ENCODE data around the gene TSPAN15. TPM values are rescaled to one million over a fixed set of nuclear protein-coding genes. Genes with fewer than 3 reads are reported as not detected.

TSPAN15 gene
- polyA plus RNA-seq, 4 donors: 43.2 to 72.1 (median 47.7) TPM

DNA sequence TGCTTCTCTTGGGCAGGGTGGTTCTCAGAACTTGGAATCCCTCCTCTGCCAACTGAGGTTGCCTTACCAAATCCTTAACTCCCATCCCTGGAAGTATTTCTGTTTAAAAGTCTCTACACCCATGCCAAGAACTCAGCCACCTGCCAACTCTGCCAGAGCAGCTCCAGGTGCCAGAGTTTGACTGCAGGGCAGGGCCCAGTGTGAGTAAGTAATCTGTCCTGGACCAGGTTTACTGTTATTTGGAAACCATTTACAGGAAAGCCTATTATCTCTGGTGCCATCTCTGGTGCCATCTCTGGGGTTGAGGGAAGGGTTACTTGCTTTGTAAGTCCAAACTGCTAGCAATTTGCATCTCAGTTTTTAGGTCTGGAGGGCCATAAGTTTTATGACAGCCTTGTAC, 2.5 kb downstream of the TSPAN15 start:
- Histone ChIP-seq H3K36me3 (ENCODE audit: control insufficient read depth in 3 of 3, insufficient read depth in 2 of 3, low read depth in 1 of 3, low read length in 3 of 3) (peaks cover 0 to 22% (median 4%) of the 10 kb centered on the region in 3 donors), H3K27ac (ENCODE audit: low read depth in 1 of 3, low read length in 2 of 3) (peak overlapping the region in 1 of 3 donors; percentile 67), H3K4me3 (ENCODE audit: low read depth in 1 of 3, low read length in 3 of 3) (no peak overlapping the region), H3K9me3 (ENCODE audit: control insufficient read depth in 2 of 2, insufficient read depth in 1 of 2, low read depth in 1 of 2, low read length in 1 of 2) (no peaks in the 10 kb centered on the region), H3K27me3 (ENCODE audit: control insufficient read depth in 3 of 3, insufficient read depth in 3 of 3, low read length in 3 of 3) (no peaks in the 10 kb centered on the region), H3K4me1 (ENCODE audit: control insufficient read depth in 3 of 3, insufficient read depth in 2 of 3, low read depth in 1 of 3, low read length in 2 of 3) (peaks cover 11 to 44% (median 13%) of the 10 kb centered on the region in 3 donors)
- DNase-seq (peak in 1 of 2 donors; percentile 42), FAIRE-seq (no peak)

DNA sequence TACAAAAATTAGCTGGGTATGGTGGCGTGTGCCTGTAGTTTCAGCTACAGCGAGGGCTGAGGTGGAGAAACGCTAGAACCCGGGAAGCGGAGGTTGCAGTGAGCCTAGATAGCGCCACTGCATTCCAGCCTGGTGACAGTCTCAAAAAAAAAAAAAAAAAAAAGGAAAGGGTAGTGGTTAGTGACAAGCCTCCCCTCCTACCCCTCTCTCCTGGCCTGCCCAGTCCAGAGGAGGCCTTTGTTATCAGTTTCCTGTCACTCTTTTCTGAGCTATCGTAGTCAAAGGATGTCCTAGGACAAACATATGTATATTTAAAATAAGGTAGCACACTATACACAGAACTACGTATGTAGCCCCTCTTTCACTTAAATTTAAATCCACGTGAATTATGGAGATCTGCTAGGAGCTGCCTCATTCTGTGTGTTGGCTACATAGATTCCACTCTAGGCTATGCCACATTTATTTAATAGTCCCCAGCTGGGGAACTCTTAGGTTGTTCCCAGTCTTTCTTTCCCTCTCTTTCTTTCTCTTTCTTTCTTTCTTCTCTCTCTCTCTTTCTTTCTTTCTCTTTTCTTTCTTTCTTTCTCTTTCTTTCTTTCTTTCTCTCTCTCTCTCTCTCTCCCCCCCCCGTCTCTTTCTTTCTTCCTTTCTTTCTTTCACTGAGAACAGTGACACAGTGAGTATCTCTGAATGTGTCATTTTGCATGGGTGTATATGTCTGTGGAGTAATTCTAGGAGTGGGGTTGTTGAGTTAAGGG, 3.9 kb downstream of the TSPAN15 start:
- FAIRE-seq: no peak
- Histone ChIP-seq H3K36me3 (ENCODE audit: control insufficient read depth in 3 of 3, insufficient read depth in 2 of 3, low read depth in 1 of 3, low read length in 3 of 3) (peaks cover 0 to 28% (median 4%) of the 10 kb centered on the region in 3 donors), H3K27me3 (ENCODE audit: control insufficient read depth in 3 of 3, insufficient read depth in 3 of 3, low read length in 3 of 3) (no peaks in the 10 kb centered on the region), H3K4me1 (ENCODE audit: control insufficient read depth in 3 of 3, insufficient read depth in 2 of 3, low read depth in 1 of 3, low read length in 2 of 3) (peaks cover 14 to 49% (median 16%) of the 10 kb centered on the region in 3 donors), H3K4me3 (ENCODE audit: low read depth in 1 of 3, low read length in 3 of 3) (no peak overlapping the region), H3K9me3 (ENCODE audit: control insufficient read depth in 2 of 2, insufficient read depth in 1 of 2, low read depth in 1 of 2, low read length in 1 of 2) (no peaks in the 10 kb centered on the region), H3K27ac (ENCODE audit: low read depth in 1 of 3, low read length in 2 of 3) (no peak overlapping the region)
- WGBS, 3 donors: 86 to 95% (median 92%) methylated on average over 9 to 10 of the region's 10 CpGs
- DNase-seq: no peak

DNA sequence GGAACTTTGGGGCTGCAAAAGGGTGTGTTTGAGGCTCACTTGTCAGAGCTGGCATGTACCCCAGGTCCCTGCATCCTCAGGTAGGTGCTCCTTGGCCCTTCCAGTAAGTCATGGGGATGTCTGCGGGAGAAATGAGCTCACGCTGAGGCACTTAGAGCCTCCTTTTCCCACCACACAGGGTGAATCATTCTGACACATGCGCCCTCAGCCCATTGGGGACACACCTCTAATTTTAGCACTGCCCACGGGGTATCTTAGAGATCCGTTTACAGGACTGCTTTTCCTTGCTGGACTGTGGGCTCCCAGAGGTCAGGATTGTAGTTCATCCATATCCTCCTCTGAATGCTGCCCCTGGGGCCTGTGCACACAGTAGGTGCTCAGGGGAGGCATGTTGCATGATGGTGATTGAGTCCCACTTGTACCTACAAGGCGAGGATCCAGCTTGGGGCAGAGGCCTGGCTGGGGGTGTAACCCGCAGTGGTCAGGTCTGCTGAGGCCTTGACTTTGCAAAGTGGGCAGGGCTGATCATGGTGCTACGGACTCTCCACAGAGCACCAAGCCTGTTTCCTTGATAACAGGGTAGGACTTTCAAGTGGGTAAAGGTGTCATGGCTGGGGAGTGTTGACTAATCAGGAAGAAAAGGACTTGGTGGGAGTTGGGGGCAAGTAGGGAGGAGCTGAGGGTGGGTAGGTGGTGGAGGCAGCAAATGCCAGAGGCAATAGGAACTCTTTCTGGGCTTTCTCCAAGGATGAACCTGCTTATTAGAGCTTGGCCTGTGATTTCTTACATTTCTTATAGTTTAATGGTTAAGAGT, 5.8 kb downstream of the TSPAN15 start:
- WGBS, 3 donors: 64 to 80% (median 74%) methylated on average over 8 of the region's 8 CpGs
- peaks cover 0 to 40% (median 4%) of the 10 kb centered on the region in 3 donors for H3K36me3 ChIP-seq (ENCODE audit: control insufficient read depth in 3 of 3, insufficient read depth in 2 of 3, low read depth in 1 of 3, low read length in 3 of 3)
- H3K4me1 ChIP-seq (ENCODE audit: control insufficient read depth in 3 of 3, insufficient read depth in 2 of 3, low read depth in 1 of 3, low read length in 2 of 3): peaks cover 14 to 50% (median 25%) of the 10 kb centered on the region in 3 donors
- no peaks in the 10 kb centered on the region for H3K27me3 ChIP-seq (ENCODE audit: control insufficient read depth in 3 of 3, insufficient read depth in 3 of 3, low read length in 3 of 3)
- no peak for FAIRE-seq
- peak overlapping the region; percentile 84 to 96 (median 91) for H3K27ac ChIP-seq (ENCODE audit: low read depth in 1 of 3, low read length in 2 of 3)
- H3K9me3 ChIP-seq (ENCODE audit: control insufficient read depth in 2 of 2, insufficient read depth in 1 of 2, low read depth in 1 of 2, low read length in 1 of 2): no peaks in the 10 kb centered on the region
- no peak overlapping the region for H3K4me3 ChIP-seq (ENCODE audit: low read depth in 1 of 3, low read length in 3 of 3)
- DNase-seq: peak in 1 of 2 donors; percentile 38

DNA sequence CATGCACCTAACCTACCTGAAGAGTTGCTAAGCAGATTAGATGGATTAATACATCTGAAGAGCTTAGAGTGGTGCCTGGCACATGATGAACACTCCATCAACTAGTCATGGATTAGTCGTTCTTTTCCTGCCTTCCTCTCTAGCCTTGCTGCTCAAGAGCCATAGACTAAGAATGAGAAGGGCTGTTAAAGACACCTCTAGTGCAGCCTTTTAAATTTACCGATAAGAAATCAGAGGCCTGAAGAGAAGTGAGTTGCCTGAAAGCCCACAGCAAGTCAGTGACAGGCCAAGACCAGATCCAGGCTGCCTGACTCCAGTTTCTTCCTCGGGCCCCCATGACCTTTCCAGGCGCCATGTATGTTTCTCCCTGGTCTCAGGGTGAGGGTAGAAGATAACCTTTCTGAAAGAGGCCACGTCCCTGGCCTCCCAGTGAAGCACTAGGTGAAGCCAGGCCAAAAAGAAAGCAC, 6.5 kb downstream of the TSPAN15 start:
- Histone ChIP-seq H3K27ac (ENCODE audit: low read depth in 1 of 3, low read length in 2 of 3) (peak overlapping the region; percentile 84 to 96 (median 91)), H3K36me3 (ENCODE audit: control insufficient read depth in 3 of 3, insufficient read depth in 2 of 3, low read depth in 1 of 3, low read length in 3 of 3) (peaks cover 0 to 38% (median 4%) of the 10 kb centered on the region in 3 donors), H3K4me3 (ENCODE audit: low read depth in 1 of 3, low read length in 3 of 3) (no peak overlapping the region), H3K9me3 (ENCODE audit: control insufficient read depth in 2 of 2, insufficient read depth in 1 of 2, low read depth in 1 of 2, low read length in 1 of 2) (no peaks in the 10 kb centered on the region), H3K27me3 (ENCODE audit: control insufficient read depth in 3 of 3, insufficient read depth in 3 of 3, low read length in 3 of 3) (no peaks in the 10 kb centered on the region), H3K4me1 (ENCODE audit: control insufficient read depth in 3 of 3, insufficient read depth in 2 of 3, low read depth in 1 of 3, low read length in 2 of 3) (peaks cover 13 to 47% (median 25%) of the 10 kb centered on the region in 3 donors)
- 60 to 66% (median 63%) methylated on average over 5 of the region's 5 CpGs for WGBS, 3 donors
- no peak for DNase-seq
- no peak for FAIRE-seq

DNA sequence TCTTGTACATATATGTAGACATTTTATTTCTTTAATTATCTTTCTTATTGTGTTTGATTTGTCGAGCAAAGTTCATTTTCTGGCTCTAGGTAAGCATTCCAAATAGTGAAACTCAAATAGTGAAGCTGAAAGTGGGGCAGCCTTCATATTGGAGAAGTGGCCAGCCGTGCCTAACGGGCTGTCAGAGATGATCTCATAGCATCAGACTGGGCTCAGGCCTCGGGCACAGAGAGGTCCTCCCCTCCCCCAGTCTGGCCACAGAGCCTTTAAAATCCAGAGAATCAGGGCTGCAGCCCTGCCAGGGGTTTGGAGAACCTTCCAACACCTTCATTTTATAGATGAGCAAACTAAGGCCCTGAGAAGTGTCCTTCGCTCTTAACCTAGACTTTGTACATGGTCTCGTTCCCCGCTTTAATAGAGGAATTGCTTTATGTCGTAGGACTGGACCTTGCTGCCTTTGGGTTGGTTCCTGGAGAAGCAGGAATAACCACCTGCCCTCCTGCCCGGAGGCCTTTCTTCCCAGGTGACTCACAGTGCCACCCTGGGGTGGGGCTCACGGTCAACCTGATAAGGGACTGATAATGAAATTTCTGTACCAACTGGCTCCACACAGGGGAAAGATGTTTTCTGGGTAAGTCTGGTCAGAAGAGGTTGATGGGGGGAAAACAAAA, 7.3 kb downstream of the TSPAN15 start:
- Histone ChIP-seq H3K36me3 (ENCODE audit: control insufficient read depth in 3 of 3, insufficient read depth in 2 of 3, low read depth in 1 of 3, low read length in 3 of 3) (peaks cover 0 to 35% (median 4%) of the 10 kb centered on the region in 3 donors), H3K9me3 (ENCODE audit: control insufficient read depth in 2 of 2, insufficient read depth in 1 of 2, low read depth in 1 of 2, low read length in 1 of 2) (no peaks in the 10 kb centered on the region), H3K27me3 (ENCODE audit: control insufficient read depth in 3 of 3, insufficient read depth in 3 of 3, low read length in 3 of 3) (no peaks in the 10 kb centered on the region), H3K4me3 (ENCODE audit: low read depth in 1 of 3, low read length in 3 of 3) (no peak overlapping the region), H3K27ac (ENCODE audit: low read depth in 1 of 3, low read length in 2 of 3) (peak overlapping the region; percentile 84 to 96 (median 91)), H3K4me1 (ENCODE audit: control insufficient read depth in 3 of 3, insufficient read depth in 2 of 3, low read depth in 1 of 3, low read length in 2 of 3) (peaks cover 12 to 48% (median 25%) of the 10 kb centered on the region in 3 donors)
- DNase-seq (peak; percentile 92 to 98), FAIRE-seq (no peak)
- 16 to 59% (median 30%) methylated on average over 10 of the region's 10 CpGs for WGBS, 3 donors

DNA sequence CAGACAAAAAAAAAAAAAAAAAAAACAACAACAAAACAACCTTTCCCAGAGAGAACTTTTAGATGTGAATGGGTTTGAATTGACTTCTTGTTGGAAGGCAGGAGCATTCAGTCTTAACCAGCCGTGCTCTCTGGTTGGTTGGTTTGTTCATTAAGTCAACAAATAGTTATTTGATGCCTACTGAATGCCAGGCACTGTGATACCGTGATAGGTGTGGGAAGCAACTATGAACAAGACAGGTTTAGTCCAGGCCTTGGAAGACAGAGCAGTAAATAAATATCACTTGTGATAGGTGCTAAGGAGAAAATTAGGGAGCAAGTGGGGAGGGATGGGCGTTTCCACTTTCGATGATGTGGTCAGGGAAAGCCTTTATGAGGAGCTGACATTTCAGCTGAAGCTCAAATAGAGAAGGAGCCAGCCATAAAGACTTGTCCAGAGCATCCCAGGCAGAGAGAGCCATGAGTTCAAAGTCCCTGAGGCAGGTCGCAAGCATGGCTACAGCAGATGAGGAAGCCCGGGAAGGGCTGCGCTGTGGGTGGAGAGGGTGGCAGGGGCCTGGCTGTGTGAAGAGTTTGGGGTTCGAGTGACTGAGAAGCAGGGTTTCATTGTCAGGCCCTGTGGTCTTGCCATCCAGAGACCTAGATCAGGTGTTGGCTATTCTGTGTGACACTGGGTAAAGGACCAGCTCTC, 8.0 kb downstream of the TSPAN15 start:
- Histone ChIP-seq H3K27ac (ENCODE audit: low read depth in 1 of 3, low read length in 2 of 3) (peak overlapping the region; percentile 89 to 92 (median 91)), H3K36me3 (ENCODE audit: control insufficient read depth in 3 of 3, insufficient read depth in 2 of 3, low read depth in 1 of 3, low read length in 3 of 3) (peaks cover 0 to 32% (median 4%) of the 10 kb centered on the region in 3 donors), H3K4me3 (ENCODE audit: low read depth in 1 of 3, low read length in 3 of 3) (no peak overlapping the region), H3K9me3 (ENCODE audit: control insufficient read depth in 2 of 2, insufficient read depth in 1 of 2, low read depth in 1 of 2, low read length in 1 of 2) (no peaks in the 10 kb centered on the region), H3K4me1 (ENCODE audit: control insufficient read depth in 3 of 3, insufficient read depth in 2 of 3, low read depth in 1 of 3, low read length in 2 of 3) (peaks cover 8 to 54% (median 26%) of the 10 kb centered on the region in 3 donors), H3K27me3 (ENCODE audit: control insufficient read depth in 3 of 3, insufficient read depth in 3 of 3, low read length in 3 of 3) (no peaks in the 10 kb centered on the region)
- DNase-seq (peak; percentile 65 to 80), FAIRE-seq (no peak)
- WGBS, 3 donors: 14 to 61% (median 40%) methylated on average over 8 of the region's 8 CpGs

DNA sequence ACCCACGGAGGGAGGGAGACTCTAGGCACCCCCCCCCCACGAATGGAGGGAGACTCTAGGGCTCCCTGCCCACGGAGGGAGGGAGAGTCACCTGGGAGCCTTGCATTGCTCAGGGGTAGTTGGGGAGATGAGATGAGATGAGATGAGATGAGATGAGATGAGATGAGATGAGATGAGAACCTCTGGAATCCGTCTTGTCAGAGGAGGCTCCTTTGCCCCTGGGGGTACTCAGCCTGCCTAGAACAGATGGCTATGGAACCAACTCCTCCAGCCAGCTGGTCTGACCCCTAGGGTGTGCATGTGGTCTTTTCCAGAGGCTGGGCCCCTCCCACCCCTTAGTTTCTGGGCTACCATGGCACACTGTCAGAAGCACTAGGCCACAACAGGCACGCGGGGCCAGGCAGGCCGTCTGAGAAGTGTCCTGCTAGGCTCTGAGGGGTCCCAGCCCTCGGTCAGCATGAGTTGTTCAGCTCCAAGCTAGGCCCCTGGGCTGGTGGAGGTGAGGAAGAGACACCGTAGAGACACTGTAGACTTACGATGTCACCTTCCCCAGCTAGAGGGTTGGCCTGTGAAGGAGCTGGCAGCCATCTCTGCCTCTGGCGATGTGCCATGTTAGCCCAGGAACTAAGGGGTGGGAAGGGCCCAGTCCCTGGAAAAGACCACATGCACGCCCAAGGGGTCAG, 8.8 kb downstream of the TSPAN15 start:
- Histone ChIP-seq H3K9me3 (ENCODE audit: control insufficient read depth in 2 of 2, insufficient read depth in 1 of 2, low read depth in 1 of 2, low read length in 1 of 2) (no peaks in the 10 kb centered on the region), H3K4me1 (ENCODE audit: control insufficient read depth in 3 of 3, insufficient read depth in 2 of 3, low read depth in 1 of 3, low read length in 2 of 3) (peaks cover 8 to 59% (median 29%) of the 10 kb centered on the region in 3 donors), H3K4me3 (ENCODE audit: low read depth in 1 of 3, low read length in 3 of 3) (no peak overlapping the region), H3K36me3 (ENCODE audit: control insufficient read depth in 3 of 3, insufficient read depth in 2 of 3, low read depth in 1 of 3, low read length in 3 of 3) (peaks cover 0 to 32% (median 4%) of the 10 kb centered on the region in 3 donors), H3K27me3 (ENCODE audit: control insufficient read depth in 3 of 3, insufficient read depth in 3 of 3, low read length in 3 of 3) (no peaks in the 10 kb centered on the region), H3K27ac (ENCODE audit: low read depth in 1 of 3, low read length in 2 of 3) (peak overlapping the region; percentile 89 to 92 (median 91))
- DNase-seq: no peak
- no peak for FAIRE-seq
- WGBS, 3 donors: 74 to 79% (median 76%) methylated on average over 12 of the region's 12 CpGs
